Measurements from ENCODE around the gene CATSPER1.
A peak's percentile ranks its signal among the peaks of the same experiment; 100 is the strongest.

Gene CATSPER1

GRCh38 chr11:66002648-66003225, 23.5 kb downstream of the CATSPER1 start:
- peak; percentile 80 for DNase-seq (ENCODE audit: low spot score)

DNA sequence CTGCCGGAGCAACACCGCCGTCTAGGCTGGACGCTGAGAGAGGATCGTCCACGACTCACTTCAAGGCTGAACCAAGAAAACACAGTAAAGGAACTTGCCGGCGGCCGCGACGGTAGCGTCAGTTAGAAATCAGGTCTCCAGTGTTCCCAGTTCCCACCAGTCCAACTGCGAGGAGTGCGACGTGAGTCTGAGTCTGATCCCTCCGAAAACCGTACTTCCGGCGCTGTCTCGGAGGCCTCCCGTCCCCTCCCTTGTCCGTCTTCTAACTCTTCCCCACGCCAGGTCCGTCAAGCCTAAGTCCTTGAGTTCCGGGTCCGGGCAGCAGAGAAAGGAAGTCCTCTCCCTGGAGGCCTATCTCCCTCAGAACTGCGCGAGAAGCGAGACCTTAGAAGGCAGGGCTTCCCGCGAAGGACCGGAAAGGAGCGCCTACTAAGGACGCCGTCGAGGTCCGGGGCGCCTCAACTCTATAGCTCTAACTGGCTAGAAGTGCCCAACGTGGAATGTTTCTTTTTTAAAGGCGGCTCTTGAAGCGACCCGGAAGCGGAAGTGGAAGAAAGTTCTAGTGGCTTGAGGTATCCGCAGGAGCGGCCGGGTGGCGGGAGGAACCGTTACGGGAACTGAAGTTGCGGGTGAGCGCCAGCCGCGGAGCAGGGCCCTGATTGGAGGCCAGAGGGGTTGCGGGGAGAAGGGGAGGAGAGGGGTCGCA, 24.2 kb downstream of the CATSPER1 start, which contains the start of the genes BANF1 and EIF1AD:
Gene BANF1, plus strand, starts transcription at position 562 of the 706 bp plus-strand sequence. CDS start 748 bp downstream, outside the sequence.
Gene EIF1AD, minus strand, starts transcription at position 216 of the 706 bp plus-strand sequence. CDS start 1,768 bp downstream, outside the sequence.
- peak; percentile 93 for DNase-seq (ENCODE audit: low spot score)

GRCh38 chr11:65997286-65997685, 29.0 kb downstream of the CATSPER1 start:
- no peak for DNase-seq (ENCODE audit: low spot score)

DNA sequence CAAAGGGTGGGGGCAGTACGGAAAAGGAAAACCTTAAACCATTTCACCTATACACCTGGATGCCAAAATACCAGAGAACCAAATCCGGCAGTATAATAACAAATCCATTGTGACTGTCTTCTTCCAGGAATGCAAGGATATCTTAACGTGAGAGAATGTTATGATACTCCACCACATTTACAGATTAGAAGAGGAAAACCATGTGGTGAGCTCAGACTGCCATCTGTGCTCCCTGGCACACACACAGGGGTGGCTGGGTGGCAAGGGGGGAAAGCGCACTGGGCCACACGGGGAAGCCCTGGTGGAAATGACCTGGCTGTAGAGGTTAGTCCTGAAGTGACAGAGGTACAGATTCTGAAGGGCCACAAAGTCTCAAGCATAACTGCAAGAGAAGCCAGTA, 34.2 kb downstream of the CATSPER1 start:
- DNase-seq (ENCODE audit: low spot score): no peak

GRCh38 chr11:65988791-65989592, 37.3 kb downstream of the CATSPER1 start:
- DNase-seq (ENCODE audit: low spot score): peak; percentile 89

- DNase-seq (ENCODE audit: low spot score): no peak
Observed at GRCh38 chr11:65987336-65987735, 38.9 kb downstream of the CATSPER1 start.

DNA sequence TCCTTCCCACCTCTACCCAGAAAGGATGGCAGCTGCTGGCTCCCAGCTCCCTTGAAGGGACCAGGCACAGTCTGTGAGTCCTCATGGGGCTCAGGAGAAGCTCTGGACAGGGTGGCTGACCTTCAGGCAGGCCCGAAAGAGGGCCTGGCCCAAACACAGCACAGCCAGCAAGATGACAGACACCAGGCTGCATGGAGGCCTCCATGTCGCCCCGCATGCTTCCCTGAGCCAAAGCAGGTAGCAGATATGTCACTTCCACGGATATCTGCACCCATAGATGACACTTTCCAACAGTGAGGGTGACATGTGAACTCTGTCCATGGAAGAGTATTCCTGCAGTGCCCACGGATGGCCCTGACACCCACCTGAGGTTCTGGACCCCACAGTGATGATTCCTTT, 42.7 kb downstream of the CATSPER1 start:
- no peak for DNase-seq (ENCODE audit: low spot score)

DNA sequence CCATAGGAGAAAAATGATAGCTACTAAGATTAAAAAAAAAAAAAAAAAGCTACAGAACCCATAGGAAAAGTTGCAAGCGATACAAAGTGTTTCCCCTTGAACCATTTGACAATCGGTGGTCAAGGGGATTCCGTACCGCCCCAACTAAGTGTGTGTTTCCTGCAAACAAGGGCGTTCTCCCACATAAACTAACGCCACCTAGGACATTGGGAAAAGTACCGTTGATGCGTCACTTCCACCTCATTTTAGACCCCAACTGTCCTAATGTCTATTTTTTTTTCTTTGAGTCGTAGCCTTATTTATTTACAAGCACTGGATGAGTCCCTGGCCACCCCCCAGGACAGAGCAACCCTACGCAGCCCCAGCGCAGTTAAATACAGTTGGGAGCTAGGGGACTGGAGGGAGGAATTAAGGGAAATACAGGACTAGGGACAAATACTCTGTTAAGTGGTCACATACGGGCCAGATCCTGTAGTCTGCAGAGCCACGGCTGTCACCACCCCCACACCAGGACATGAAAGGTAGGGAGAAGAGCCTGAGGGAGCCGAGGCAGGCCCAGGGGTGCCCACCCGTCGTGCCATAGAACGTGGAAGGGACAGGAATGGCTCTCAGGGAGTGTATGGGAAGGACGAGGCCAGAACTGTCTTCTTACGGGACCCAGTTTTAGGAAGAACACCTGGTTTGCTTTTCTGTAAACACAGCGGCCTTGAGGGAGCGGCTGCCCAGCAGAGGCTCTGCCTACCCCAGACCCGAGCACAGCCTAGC, 43.3 kb downstream of the CATSPER1 start:
- no peak for DNase-seq (ENCODE audit: low spot score)

DNA sequence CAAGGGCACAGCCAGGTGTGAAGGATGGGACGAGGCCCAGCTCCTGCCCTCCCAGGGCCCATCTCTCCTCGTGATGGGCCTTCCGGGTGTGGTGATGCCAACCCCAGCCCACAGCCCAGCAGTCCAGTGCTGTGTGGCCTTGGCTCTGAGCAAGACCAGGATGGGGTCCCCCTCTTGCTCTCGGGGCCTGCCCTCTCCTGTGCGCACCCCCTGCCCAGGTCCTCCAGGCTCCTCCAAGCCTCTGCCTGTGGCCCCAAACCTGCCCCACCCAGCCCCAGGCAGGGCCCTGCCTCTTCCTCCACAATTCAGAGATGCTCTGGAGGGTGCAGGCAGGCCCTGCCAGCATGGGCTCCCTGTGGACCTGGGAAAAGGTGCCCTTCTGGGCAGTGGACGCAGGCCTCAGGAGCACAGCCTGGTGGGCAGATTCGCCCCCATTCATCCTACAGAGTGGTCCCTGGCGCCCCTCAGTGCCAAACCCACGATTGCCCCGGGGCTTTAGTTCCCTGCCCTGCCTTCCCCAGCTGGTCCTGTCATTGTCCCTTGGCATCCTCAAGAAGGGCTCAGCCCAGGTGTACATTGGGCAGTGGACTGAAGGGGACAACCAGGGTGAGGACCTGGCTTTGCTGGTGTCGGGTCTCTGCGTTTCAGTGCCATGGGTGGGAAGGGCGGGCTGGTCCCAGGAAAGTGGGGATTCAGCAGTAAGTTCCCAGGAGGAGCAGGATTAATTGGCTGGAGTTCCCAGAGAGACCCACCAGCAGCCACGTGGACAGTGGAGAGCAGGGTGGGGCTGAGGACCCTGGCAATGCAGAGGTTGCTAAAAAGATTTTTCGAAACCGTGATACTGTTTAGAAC, 44.1 kb downstream of the CATSPER1 start:
- DNase-seq (ENCODE audit: low spot score): no peak

DNA sequence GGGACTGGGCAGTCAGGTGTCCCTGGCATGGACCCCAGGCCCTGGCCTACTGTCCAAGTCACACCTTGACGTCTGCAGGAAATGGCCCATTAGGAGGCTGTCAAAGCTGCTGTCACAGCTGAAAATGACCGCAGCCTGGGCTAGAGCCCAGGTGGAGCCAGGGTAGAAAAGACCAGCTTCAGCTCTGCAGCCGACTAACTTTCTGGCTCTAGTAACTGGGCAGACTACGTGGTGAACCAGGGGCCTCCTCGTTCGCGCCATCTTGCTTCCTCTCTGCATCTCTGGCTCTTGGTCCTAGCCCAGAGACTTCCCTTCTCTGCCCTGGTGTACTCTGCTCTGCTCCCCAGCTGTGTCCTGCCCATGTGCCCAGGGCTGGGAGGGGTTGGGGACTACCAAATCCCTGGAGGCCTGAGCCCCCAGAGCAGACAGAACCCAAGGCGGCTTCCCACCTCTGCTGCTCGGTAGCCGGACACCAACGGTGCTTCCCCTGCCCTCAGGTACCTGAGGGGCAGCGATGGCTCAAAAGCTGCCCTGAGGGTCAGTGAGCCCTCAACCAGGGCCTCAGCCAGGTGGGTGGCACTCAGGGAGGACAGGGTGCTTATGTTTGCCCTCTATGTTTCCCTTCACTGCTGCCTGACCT, 45.1 kb downstream of the CATSPER1 start:
- DNase-seq (ENCODE audit: low spot score): no peak

DNA sequence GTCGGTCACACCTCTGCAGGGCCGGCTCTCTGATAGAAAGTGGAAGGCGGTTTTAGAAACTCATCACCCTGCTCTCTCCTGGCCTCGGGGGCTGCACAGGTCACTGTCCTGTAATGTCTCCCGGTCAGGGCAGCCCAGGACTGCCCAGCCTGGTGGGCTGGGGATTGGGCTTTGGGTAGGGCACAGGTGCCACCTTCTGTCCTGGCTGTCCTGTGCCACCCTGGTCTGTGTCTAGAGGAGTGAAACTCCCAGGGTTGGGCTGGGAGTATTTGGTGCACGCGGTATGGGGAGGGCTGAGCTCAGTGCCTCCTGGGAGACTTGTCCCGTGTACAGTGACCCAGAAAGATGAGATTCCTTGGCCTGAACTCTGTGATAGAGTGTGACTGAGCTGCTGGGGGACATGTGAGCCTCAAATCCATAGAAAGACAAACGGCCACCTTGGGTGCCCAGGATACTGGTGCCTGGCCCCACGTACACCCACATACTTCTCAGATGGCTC, 47.0 kb downstream of the CATSPER1 start:
- DNase-seq (ENCODE audit: low spot score): no peak

DNA sequence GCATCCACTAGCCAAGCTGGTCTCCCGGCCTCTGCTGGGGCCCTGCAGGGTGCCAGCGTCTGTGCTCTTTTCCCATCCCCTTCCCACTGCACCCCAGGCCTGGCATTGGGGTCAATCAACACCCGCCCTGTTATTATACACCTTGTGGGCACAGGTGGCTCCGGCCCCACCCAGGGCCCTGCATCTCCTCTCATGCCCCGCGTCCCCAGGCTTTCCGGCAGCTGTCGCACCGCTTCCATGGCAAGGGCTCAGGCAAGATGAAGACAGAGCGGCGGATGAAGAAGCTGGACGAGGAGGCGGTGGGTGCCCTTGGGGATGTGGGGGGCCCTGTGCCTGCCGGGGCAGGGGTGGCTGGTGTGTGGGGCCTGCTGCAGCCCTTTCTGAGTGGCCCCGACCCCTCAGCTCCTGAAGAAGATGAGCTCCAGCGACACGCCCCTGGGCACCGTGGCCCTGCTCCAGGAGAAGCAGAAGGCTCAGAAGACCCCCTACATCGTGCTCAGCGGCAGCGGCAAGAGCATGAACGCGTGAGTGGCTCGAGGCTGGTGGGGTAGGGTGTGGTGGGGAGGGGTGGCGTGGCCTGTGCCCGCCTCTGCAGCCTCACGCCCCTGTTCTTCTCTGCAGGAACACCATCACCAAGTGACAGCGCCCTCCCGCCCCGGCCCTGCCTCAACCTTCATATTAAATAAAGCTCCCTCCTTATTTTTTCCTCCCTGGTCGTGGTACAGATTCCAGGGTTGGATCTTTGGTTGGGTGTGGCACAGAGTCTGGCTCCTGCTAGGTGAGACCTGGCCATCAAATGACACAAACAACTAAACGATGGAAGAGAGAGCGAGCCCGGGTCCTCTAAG, 47.7 kb downstream of the CATSPER1 start:
- DNase-seq (ENCODE audit: low spot score): no peak

- DNase-seq (ENCODE audit: low spot score): no peak
Observed at GRCh38 chr11:65977621-65978390, 48.5 kb downstream of the CATSPER1 start.

- no peak for DNase-seq (ENCODE audit: low spot score)
Observed at GRCh38 chr11:65976216-65977176, 49.8 kb downstream of the CATSPER1 start.

GRCh38 chr11:65975771-65976170, 50.5 kb downstream of the CATSPER1 start:
- DNase-seq (ENCODE audit: low spot score): no peak

DNA sequence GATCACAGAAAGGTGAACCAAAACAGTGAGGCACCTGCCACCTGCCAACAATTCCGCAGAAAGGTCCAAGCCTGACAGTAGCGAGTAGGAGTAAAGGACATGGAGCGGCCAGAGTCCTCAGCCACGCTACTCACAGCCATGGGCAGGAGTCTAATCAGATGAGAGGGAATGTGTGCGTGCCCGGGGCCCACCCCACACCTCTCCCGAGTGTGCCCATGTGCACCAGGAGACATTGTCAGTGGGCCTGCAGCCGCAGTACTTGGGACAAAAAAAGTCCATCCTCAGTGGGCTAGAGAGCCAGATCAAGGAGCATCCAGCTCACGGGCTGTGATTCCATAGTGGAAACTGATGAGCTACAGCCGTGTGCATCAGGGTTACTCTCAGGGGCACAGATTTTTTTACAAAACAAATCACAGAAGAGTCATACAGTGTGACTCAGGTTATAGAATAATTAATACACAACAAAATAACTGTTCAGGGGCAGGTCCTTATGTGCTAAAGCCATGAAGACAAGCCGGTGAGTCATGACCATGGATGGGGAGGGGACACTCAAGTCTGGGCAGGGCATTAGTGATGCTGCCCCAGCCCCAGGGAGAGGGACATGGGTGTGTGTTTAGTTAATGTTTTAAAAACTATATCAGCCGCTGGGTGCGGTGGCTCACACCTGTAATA, 52.7 kb downstream of the CATSPER1 start:
- peak; percentile 65 for DNase-seq (ENCODE audit: low spot score)

DNA sequence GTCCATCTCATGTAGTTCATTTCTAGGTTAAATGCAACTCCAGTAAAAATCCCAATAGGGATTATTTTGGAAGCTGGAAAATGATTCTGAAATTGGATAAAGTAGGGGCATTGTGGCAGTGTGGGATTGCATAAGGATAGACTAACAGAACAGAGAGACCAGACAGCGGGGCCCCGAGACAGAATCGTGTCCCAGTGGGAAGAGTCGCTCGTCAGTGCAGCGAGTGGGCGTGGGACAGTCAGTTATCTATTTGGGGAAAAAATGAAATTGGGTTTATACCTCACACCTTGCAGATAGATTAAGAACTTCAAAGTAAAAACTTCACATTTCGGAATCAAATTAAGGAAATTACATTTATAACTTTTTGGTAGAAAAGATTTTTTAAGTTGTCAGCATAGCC, 54.2 kb downstream of the CATSPER1 start:
- DNase-seq (ENCODE audit: low spot score): no peak
